GM12872 (cell line): ENCODE data around the gene DBF4.

Experiments
- TF ChIP-seq, protein P1 (sequence below): IDR thresholded peaks from 3 replicates; pipeline ENCODE4 v1.5.1; 2011; ENCODE audit warnings: low read depth, mild to moderate bottlenecking, low read length, moderate library complexity; ENCODE audit not compliant: insufficient read depth

DBF4 gene

DNA sequence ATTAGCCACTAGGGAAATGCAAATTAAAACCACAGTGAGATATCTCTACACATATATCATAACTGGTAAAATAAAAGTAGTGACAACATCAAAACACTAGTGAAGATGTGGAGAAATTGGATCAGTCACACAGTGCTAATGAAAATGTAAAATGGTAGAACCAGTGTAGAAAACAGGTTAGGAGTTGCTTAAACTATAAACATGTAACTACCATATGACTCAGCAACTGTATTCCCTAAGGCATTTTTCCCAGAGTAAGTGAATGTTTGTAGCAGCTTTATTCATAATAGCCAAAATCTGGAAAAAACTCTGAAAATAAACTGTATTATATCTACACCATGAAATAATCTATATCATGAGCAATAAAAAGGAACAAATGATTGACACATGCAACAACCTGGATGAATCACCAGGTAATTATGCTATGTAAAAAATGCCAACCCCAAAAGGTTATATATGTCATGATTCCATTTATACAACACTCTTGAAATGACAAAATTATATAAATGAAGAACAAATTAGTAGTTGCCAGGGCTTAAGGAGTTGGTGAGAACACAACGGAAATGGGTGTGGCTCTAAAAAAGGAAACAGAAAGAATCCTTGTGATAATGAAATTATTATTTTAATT, 22.9 kb upstream of the DBF4 start:
- TF ChIP-seq, protein P1, sequence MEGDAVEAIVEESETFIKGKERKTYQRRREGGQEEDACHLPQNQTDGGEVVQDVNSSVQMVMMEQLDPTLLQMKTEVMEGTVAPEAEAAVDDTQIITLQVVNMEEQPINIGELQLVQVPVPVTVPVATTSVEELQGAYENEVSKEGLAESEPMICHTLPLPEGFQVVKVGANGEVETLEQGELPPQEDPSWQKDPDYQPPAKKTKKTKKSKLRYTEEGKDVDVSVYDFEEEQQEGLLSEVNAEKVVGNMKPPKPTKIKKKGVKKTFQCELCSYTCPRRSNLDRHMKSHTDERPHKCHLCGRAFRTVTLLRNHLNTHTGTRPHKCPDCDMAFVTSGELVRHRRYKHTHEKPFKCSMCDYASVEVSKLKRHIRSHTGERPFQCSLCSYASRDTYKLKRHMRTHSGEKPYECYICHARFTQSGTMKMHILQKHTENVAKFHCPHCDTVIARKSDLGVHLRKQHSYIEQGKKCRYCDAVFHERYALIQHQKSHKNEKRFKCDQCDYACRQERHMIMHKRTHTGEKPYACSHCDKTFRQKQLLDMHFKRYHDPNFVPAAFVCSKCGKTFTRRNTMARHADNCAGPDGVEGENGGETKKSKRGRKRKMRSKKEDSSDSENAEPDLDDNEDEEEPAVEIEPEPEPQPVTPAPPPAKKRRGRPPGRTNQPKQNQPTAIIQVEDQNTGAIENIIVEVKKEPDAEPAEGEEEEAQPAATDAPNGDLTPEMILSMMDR = no peak

DNA sequence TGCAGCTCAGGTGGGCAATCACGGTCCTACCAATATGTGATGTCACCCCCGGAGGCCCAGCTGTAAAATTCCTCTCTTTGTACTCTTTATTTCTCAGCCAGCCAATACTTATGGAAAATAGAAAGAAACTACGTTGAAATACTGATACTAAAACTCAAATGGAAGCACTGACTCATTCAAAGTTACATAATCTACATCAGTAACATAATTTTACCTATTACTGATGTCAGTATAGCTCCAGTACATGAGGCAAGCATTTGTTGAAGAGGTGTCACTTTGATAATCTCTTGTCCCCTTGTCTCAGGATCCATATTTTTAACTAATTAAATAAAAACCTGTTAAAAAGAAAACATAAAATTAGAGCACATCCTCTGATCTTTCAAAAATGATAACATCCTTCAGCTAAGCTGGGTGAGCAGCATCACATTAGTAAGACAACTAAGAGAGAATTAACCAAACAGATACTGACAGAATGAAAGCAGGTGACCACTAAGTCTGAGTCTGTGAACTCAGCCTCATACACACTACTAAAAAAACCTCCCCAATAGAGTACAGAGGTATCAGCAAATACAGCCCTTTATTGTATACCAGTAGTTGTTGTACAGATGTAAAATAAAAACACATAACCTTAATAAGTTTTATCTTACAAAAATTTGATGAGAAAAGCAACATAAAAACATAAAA, 17.7 kb upstream of the DBF4 start:
- TF ChIP-seq, protein P1 = no peak

DNA sequence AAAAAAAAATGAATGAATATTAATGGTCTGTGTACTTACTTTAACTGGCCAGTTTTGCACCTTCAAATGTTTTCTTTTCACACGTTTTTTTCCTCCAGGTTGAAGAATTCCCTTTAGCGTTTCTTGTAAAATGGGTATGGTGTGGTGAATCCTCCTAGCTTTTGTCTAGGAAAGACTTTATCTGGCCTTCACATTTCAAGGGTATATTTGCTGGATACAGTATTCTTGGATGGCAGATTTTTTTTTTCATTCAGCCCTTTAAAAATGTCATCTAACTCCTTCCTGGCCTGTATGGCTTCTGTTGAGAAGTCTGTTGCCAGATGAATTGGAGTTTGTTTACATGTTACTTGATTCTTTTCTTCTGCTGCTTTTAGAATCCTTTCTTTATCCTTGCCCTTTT, 10.2 kb upstream of the DBF4 start:
- TF ChIP-seq, protein P1 = no peak

DNA sequence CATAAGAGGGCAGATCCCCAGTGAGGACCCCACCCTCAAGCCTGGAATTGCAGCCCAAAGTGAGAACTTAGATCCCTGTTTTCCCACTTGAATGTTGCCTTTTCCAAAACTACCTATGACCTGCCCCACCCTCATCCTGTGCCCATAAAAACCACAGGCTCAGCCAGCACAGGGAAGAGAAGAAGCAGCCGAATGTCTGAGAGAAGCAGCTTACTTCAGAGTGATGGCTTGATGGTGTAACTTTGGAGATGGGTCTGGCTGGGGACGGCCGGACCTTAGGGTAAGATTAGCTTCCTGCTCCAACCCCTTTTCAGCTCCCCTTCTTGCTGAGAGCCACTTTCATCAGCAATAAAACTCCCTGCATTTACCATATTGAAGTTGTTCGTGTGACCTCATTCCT, 5.8 kb upstream of the DBF4 start:
- TF ChIP-seq, protein P1 = no peak

DNA sequence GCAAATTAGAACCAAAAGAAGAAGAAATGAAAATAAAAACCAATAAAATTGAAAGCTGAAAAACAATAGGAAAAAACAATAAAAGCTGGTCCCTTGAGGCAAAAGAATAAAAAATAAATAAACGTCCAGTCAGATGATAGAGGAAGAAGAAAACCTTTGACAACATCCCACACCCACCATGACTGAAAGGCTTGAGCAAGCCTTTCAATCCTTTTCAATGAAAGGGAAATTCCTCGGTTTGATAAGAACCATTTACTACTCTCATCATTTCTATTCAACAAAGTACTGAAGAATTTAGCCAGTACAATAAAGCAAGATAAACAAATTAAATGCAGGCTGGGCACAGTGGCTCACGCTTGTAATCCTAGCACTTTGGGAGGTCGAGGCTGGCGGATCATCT, 3.9 kb upstream of the DBF4 start:
- TF ChIP-seq, protein P1 = no peak

DNA sequence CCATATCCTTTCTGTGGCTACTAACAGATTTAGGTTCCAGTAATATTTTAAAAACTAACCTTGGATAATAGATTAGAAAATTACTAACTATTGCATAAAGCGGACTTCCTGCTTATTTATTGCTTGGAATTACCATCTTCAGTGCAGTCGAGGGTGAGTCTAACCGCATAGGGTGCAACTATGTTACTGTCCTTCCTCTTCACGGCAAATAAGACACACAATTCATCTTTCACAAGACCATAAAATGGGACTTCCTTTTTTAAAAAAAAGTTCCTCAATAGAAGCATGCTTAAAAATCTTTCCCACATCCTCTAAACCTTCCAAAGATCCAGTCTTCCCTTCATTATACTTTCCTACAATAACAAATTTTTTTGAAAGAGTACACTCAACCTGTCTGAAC, 2.2 kb upstream of the DBF4 start:
- TF ChIP-seq, protein P1 = no peak

DNA sequence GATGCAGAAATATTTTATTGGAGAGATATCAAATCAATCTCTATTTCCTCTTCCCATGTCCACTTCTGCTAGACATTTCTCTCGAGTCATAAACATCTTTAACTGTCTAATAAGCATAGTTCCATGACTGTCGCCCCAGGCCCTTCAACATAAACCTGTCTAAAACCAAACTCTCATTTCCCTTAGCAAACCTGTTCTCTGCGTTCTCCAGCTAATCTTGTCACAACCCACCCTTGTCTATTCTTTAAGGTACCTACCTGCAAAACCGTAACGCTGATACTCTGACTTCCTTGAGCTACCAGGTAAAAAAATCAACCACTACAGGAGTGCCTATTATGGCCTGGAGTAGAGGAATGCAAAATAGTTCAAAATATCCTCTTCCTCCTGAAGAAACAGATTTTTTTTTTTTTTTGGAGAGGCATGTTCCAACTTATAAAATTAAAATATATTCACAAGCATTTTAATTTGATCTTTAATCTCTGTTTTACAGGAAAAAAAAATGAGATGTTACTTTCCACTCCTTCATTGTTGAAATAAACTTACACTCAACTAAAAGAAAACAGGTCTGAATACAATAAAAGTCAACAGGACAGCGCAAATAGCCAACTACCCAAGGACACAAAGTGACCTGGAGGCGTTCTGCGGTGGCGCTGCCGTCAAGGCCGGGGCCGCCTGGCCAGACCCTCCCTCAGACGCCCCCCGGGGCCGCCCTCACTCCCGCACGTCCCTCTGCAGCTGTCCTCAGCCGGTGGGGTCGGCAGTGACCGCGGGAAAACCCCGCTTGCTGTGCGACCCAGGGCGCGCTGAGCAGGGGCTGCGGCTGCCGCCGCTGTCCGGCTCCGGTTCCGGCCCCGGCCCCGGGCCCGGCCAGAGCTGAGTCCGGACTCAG, 898 bp upstream of the DBF4 start:
- TF ChIP-seq, protein P1 = no peak
